ENCODE measurements around the gene NCBP2L. TPM values are rescaled to one million over a fixed set of nuclear protein-coding genes. Genes with fewer than 3 reads are reported as not detected.

The NCBP2L gene
- total RNA-seq (2022) (not detected in 2 replicates), Bru-seq, nascent RNA (not detected), BruChase-seq, experiment 1, labeled RNA remaining after a 6-hour chase (percentile 10 among the genes with signal in this experiment), BruChase-seq, experiment 2, labeled RNA remaining after a 2-hour chase (percentile 5 among the genes with signal in this experiment)
- long read RNA-seq = 0 reads

GRCh38 chrX:107777536-107777832 is at the start of gene NCBP2L:
Gene NCBP2L (plus strand): TSS chrX:107777733. CDS start chrX:107794221, 16,488 bp downstream.
- H3K9me3 Mint-ChIP-seq (ENCODE audit: unreplicated experiment) = no peaks in the 10 kb centered on the region
- peaks cover 18% of the 10 kb centered on the region for H3K4me1 Mint-ChIP-seq (ENCODE audit: insufficient read depth, unreplicated experiment)
- intact Hi-C loops (cut with micrococcal nuclease) = loop anchor here (1.0 to 10.0 kb wide), 8 partner anchors 104 to 883 kb away; partner anchors contain the start of gene RBM41
- H3K4me3 Mint-ChIP-seq (ENCODE audit: unreplicated experiment) = peak within 1 kb of the TSS; percentile 76
- DNase-seq (ENCODE audit: unreplicated experiment) = no peak
- H3K27ac Mint-ChIP-seq (ENCODE audit: low read depth, unreplicated experiment) = peak within 1 kb of the TSS; percentile 41
- CTCF ChIA-PET = interaction anchor here (0.5 to 8.6 kb wide), 31 partner anchors 8 to 879 kb away, joined by 3 to 139 read pairs (median 3); no protein-coding TSS in a partner anchor
- peaks cover 43% of the 10 kb centered on the region for H3K27me3 Mint-ChIP-seq (ENCODE audit: insufficient read depth, unreplicated experiment)
- no TSS peak for BruUV-seq (replicated peaks)
- peaks cover 6% of the 10 kb centered on the region for H3K36me3 Mint-ChIP-seq (ENCODE audit: insufficient read depth, unreplicated experiment)
- TF ChIP-seq, protein P1, sequence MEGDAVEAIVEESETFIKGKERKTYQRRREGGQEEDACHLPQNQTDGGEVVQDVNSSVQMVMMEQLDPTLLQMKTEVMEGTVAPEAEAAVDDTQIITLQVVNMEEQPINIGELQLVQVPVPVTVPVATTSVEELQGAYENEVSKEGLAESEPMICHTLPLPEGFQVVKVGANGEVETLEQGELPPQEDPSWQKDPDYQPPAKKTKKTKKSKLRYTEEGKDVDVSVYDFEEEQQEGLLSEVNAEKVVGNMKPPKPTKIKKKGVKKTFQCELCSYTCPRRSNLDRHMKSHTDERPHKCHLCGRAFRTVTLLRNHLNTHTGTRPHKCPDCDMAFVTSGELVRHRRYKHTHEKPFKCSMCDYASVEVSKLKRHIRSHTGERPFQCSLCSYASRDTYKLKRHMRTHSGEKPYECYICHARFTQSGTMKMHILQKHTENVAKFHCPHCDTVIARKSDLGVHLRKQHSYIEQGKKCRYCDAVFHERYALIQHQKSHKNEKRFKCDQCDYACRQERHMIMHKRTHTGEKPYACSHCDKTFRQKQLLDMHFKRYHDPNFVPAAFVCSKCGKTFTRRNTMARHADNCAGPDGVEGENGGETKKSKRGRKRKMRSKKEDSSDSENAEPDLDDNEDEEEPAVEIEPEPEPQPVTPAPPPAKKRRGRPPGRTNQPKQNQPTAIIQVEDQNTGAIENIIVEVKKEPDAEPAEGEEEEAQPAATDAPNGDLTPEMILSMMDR (IDR thresholded peaks at IDR 0.05; ENCODE audit: unreplicated experiment) = no peak
- POLR2A ChIA-PET = interaction anchor here (0.6 to 5.7 kb wide), 16 partner anchors 12 to 1596 kb away, joined by 3 to 129 read pairs (median 6); partner anchors contain the start of gene PRPS1

- no peak overlapping the region for H3K4me3 Mint-ChIP-seq (ENCODE audit: unreplicated experiment)
- ChIA-PET POLR2A (interaction anchor here (0.7 to 7.3 kb wide), 3 partner anchors 13 to 47 kb away, joined by 3 to 119 read pairs (median 68); no protein-coding TSS in a partner anchor), CTCF (interaction anchor here (0.6 to 4.7 kb wide), 5 partner anchors 8 to 203 kb away, joined by 3 to 17 read pairs (median 5); partner anchors contain the start of gene TSC22D3)
- intact Hi-C loops (cut with micrococcal nuclease) = no loop called here
- no peaks in the 10 kb centered on the region for H3K9me3 Mint-ChIP-seq (ENCODE audit: unreplicated experiment)
- peaks cover 44% of the 10 kb centered on the region for H3K27me3 Mint-ChIP-seq (ENCODE audit: insufficient read depth, unreplicated experiment)
- no peak for DNase-seq (ENCODE audit: unreplicated experiment)
- H3K4me1 Mint-ChIP-seq (ENCODE audit: insufficient read depth, unreplicated experiment) = peaks cover 15% of the 10 kb centered on the region
- TF ChIP-seq, protein P1 (IDR thresholded peaks at IDR 0.05; ENCODE audit: unreplicated experiment) = no peak
- no peaks in the 10 kb centered on the region for H3K36me3 Mint-ChIP-seq (ENCODE audit: insufficient read depth, unreplicated experiment)
- no TSS peak for BruUV-seq (replicated peaks)
- no peak overlapping the region for H3K27ac Mint-ChIP-seq (ENCODE audit: low read depth, unreplicated experiment)
Measured at GRCh38 chrX:107728371-107729099, 49.0 kb upstream of the NCBP2L start.

GRCh38 chrX:107729558-107730297 is 47.8 kb upstream of the NCBP2L start:
- no peaks in the 10 kb centered on the region for H3K36me3 Mint-ChIP-seq (ENCODE audit: insufficient read depth, unreplicated experiment)
- no TSS peak for BruUV-seq (replicated peaks)
- H3K4me1 Mint-ChIP-seq (ENCODE audit: insufficient read depth, unreplicated experiment) = peaks cover 15% of the 10 kb centered on the region
- no peak for DNase-seq (ENCODE audit: unreplicated experiment)
- ChIA-PET POLR2A (interaction anchor here (0.7 to 7.3 kb wide), 6 partner anchors 12 to 97 kb away, joined by 3 to 119 read pairs (median 4); partner anchors contain the start of genes NCBP2L and TSC22D3), CTCF (interaction anchor here (1.2 to 4.7 kb wide), 3 partner anchors 9 to 45 kb away, joined by 3 to 17 read pairs (median 5); partner anchors contain the start of gene TSC22D3)
- H3K27me3 Mint-ChIP-seq (ENCODE audit: insufficient read depth, unreplicated experiment) = peaks cover 44% of the 10 kb centered on the region
- intact Hi-C loops (cut with micrococcal nuclease) = loop anchor here (5.0 kb wide), 1 partner anchor 57 kb away; no protein-coding TSS in a partner anchor
- H3K4me3 Mint-ChIP-seq (ENCODE audit: unreplicated experiment) = no peak overlapping the region
- H3K27ac Mint-ChIP-seq (ENCODE audit: low read depth, unreplicated experiment) = no peak overlapping the region
- H3K9me3 Mint-ChIP-seq (ENCODE audit: unreplicated experiment) = no peaks in the 10 kb centered on the region
- TF ChIP-seq, protein P1 (IDR thresholded peaks at IDR 0.05; ENCODE audit: unreplicated experiment) = no peak

Measured in MCF 10A (cell line).